ENCODE results near the gene LTK. TPM values are rescaled to one million over a fixed set of nuclear protein-coding genes. Genes with fewer than 3 reads are reported as not detected.

Gene LTK
- total and polyA plus RNA-seq, 4 donors, result 1.3 to 10.6 (median 6.0) TPM

- Histone ChIP-seq H3K4me1 (ENCODE audit: control insufficient read depth in 5 of 5, insufficient read depth in 5 of 5, low read length in 5 of 5) (peaks cover 0 to 16% (median 4%) of the 10 kb centered on the region in 5 donors), H3K9ac (ENCODE audit: insufficient read depth in 1 of 2, low read length in 2 of 2) (no peak overlapping the region), H3K4me3 (no peak overlapping the region), H3K36me3 (ENCODE audit: control insufficient read depth in 4 of 4, insufficient read depth in 4 of 4, low read length in 4 of 4) (no peaks in the 10 kb centered on the region), H3K9me3 (ENCODE audit: control insufficient read depth in 4 of 4, insufficient read depth in 3 of 4, low read length in 3 of 4) (peaks cover 0 to 2% (median 0%) of the 10 kb centered on the region in 4 donors), H3K27ac (ENCODE audit: low read depth in 1 of 2, low read length in 1 of 2) (no peak overlapping the region), H3K27me3 (ENCODE audit: control insufficient read depth in 3 of 3, insufficient read depth in 3 of 3, low read length in 2 of 3) (peaks cover 0 to 61% (median 40%) of the 10 kb centered on the region in 3 donors)
- no peak for TF ChIP-seq CTCF (IDR thresholded peaks at IDR 0.05; ENCODE audit: control extremely low read depth, extremely low read depth)
- no peak for DNase-seq
- WGBS, 2 donors, result 93 to 95% methylated on average over 4 of the region's 4 CpGs
- ATAC-seq (ENCODE audit: insufficient read depth, low FRiP score), result no peak
Observed at GRCh38 chr15:41505776-41506175, 7.9 kb downstream of the LTK start.

DNA sequence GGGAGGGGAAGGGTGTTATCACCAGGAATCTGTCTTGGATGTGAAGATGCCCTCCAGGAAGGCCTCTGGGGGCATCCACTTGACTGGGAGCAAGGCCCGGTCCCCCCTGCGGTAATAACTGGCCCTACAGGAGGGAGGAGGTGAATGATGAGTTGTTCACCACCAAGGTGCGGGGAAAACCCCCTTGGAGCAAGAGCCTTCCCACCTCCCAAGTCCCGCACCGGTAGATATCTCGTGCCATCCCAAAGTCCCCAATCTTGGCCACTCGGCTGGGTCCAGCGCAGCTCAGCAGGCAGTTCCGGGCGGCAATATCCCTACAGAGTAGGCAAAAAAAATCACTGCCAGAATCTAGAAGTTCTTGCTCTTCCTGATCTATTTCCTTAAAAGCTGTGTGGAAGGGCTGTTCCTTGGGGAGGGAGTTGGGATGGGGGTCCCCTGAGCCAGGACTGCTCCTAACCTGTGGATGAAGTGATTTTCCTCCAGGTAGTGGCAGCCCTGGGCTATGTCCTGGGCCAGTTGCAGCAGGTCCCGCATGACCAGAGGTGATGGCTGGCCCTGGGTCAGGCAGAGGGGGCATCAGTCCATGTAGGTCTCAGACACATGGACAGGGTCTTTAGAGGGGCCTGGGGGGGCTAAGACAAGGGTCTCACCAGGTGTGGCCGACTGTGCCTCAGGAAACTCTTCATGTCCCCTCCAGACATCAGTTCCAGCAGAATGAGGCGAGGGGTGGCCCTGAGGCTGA, 8.7 kb downstream of the LTK start:
- no peak for ATAC-seq (ENCODE audit: insufficient read depth, low FRiP score)
- TF ChIP-seq CTCF (IDR thresholded peaks at IDR 0.05; ENCODE audit: control extremely low read depth, extremely low read depth), result no peak
- H3K4me1 ChIP-seq (ENCODE audit: control insufficient read depth in 5 of 5, insufficient read depth in 5 of 5, low read length in 5 of 5), result peaks cover 0 to 16% (median 4%) of the 10 kb centered on the region in 5 donors
- no peak for DNase-seq
- H3K27me3 ChIP-seq (ENCODE audit: control insufficient read depth in 3 of 3, insufficient read depth in 3 of 3, low read length in 2 of 3), result peaks cover 0 to 62% (median 43%) of the 10 kb centered on the region in 3 donors
- peaks cover 0 to 2% (median 0%) of the 10 kb centered on the region in 4 donors for H3K9me3 ChIP-seq (ENCODE audit: control insufficient read depth in 4 of 4, insufficient read depth in 3 of 4, low read length in 3 of 4)
- H3K9ac ChIP-seq (ENCODE audit: insufficient read depth in 1 of 2, low read length in 2 of 2), result no peak overlapping the region
- H3K4me3 ChIP-seq, result no peak overlapping the region
- WGBS, 2 donors, result 95 to 96% methylated on average over 13 of the region's 13 CpGs
- no peak overlapping the region for H3K27ac ChIP-seq (ENCODE audit: low read depth in 1 of 2, low read length in 1 of 2)
- H3K36me3 ChIP-seq (ENCODE audit: control insufficient read depth in 4 of 4, insufficient read depth in 4 of 4, low read length in 4 of 4), result no peaks in the 10 kb centered on the region

- ATAC-seq (ENCODE audit: insufficient read depth, low FRiP score) (no peak), DNase-seq (no peak)
- no peak for TF ChIP-seq CTCF (IDR thresholded peaks at IDR 0.05; ENCODE audit: control extremely low read depth, extremely low read depth)
- 55 to 64% methylated on average over 5 of the region's 5 CpGs for WGBS, 2 donors
- H3K27me3 ChIP-seq (ENCODE audit: control insufficient read depth in 3 of 3, insufficient read depth in 3 of 3, low read length in 2 of 3), result peaks cover 0 to 65% (median 51%) of the 10 kb centered on the region in 3 donors
- no peaks in the 10 kb centered on the region for H3K36me3 ChIP-seq (ENCODE audit: control insufficient read depth in 4 of 4, insufficient read depth in 4 of 4, low read length in 4 of 4)
- H3K9me3 ChIP-seq (ENCODE audit: control insufficient read depth in 4 of 4, insufficient read depth in 3 of 4, low read length in 3 of 4), result peaks cover 0 to 2% (median 0%) of the 10 kb centered on the region in 4 donors
- no peak overlapping the region for H3K9ac ChIP-seq (ENCODE audit: insufficient read depth in 1 of 2, low read length in 2 of 2)
- H3K27ac ChIP-seq (ENCODE audit: low read depth in 1 of 2, low read length in 1 of 2), result no peak overlapping the region
- H3K4me1 ChIP-seq (ENCODE audit: control insufficient read depth in 5 of 5, insufficient read depth in 5 of 5, low read length in 5 of 5), result peaks cover 0 to 16% (median 4%) of the 10 kb centered on the region in 5 donors
- no peak overlapping the region for H3K4me3 ChIP-seq
Observed at GRCh38 chr15:41503669-41504010, 10.0 kb downstream of the LTK start.

Measured in lung (tissue), 12 donors.